Prostate gland (tissue), 2 donors: ENCODE data around the gene ADAMTS2. TPM values are rescaled to one million over a fixed set of nuclear protein-coding genes. Genes with fewer than 3 reads are reported as not detected.

ENCODE experiments used
- DNase-seq: peaks from one replicate; pipeline ENCODE4 v3.0.0-alpha.2; 2019; ENCODE audit warnings: low spot score
- H3K27ac ChIP-seq, 2 donors: fragments of 200-600 bp; sonication (generic); 2 replicates each; pipeline ENCODE4 v1.5.1; 2017 to 2019
- H3K27me3 ChIP-seq: fragments of 200-600 bp; sonication (generic); replicated peaks from 2 replicates; pipeline ENCODE4 v1.5.1; 2019; ENCODE audit not compliant: insufficient read depth
- H3K36me3 ChIP-seq, 2 donors: fragments of 200-600 bp; sonication (generic); 1 replicate in 1 of 2; 2 replicates in 1 of 2; pipeline versions ENCODE4 v1.5.1 to v1.8.1; 2017 to 2019
- H3K4me1 ChIP-seq: fragments of 200-600 bp; sonication (generic); replicated peaks from 2 replicates; pipeline ENCODE4 v1.5.1; 2019
- H3K4me3 ChIP-seq, 2 donors: fragments of 200-600 bp; sonication (generic); 2 replicates each; pipeline ENCODE4 v1.5.1; 2017 to 2019
- H3K9me3 ChIP-seq: fragments of 200-600 bp; sonication (generic); 2 replicates; pipeline ENCODE4 v1.5.1; 2017
- POLR2A ChIP-seq: fragments of 450-650 bp; IDR thresholded peaks from one replicate; pipeline ENCODE4 v1.6.1; 2016; ENCODE audit warnings: antibody characterized with exemption, mild to moderate bottlenecking
- POLR2AphosphoS5 ChIP-seq: sonication (generic); formaldehyde crosslinking; IDR thresholded peaks from one replicate; pipeline ENCODE4 v1.6.1; 2017; ENCODE audit warnings: antibody characterized with exemption
- WGBS: methylation state at CpG from one replicate; pipeline ENCODE4 v1.1.5; 2018; 5-methylcytosine and 5-hydroxymethylcytosine counted together
- intact Hi-C: fragments of 100-400 bp; cut with DNase I; formaldehyde crosslinking; loops from one replicate; pipeline ENCODE4 v1.14.2; 2022
- total RNA-seq, 2 donors: library from RNA; depleted of rRNA; stranded (reverse); fragments of >200 nt; gene quantifications; one replicate each; pipeline ENCODE4 v1.1.0, GENCODE V29; 2016
- TF ChIP-seq, protein P1 (sequence below), 4 experiments: fragments of 200-600 bp in 2 of 4; fragments of 450-650 bp in 2 of 4; sonication (generic) in 2 of 4; IDR thresholded peaks; 1 replicate in 3 of 4; 2 replicates in 1 of 4; pipeline ENCODE4 v1.5.1; 2016 to 2019; ENCODE audit warnings: antibody characterized with exemption in 4 of 4, mild to moderate bottlenecking in 2 of 4, moderate library complexity in 2 of 4

Gene ADAMTS2
- total RNA-seq, 2 donors from 2014 or later, result 2.0 to 20.3 TPM

DNA sequence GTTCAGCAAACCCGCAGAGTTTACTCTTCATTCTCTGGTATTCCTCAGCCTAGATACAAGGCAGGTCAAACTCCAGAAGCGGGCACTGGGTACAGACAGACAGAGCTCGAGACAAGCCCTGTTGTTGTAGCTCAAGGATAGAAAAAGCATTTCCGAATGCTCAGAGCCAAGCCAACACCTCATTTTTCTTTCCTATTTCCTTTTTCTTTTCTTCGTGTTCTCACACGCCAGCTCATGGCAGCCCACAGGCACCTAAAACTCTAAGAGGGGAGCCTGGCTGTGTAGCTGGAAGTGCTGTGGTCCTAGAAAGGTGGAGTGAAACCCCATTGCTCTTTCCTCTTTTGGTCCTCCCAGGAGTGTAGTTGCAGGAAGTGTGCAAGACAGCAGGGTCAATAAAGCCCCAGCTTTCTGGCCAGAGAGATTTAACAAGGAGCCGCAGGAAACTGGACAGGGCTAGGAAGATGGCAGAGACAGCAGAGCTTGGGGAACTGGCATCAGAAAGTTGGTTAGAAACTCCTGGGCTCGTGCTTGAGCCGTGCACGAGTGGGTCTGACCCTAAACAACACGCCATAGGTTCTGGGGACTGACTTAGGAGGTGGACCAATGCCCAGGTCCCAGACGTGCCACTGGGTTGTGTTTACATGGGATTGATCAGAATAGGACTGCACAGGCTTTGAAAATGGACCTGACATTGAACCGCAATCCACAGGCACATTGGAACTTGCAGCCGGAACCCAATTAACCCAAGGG is 41.6 kb downstream of the ADAMTS2 start:
- H3K27me3 ChIP-seq, result no peaks in the 10 kb centered on the region
- intact Hi-C loops, result no loop called here
- no peaks in the 10 kb centered on the region for H3K9me3 ChIP-seq
- H3K36me3 ChIP-seq, result no peaks in the 10 kb centered on the region
- no peak for TF ChIP-seq POLR2AphosphoS5
- no peak for TF ChIP-seq POLR2A
- TF ChIP-seq, protein P1, sequence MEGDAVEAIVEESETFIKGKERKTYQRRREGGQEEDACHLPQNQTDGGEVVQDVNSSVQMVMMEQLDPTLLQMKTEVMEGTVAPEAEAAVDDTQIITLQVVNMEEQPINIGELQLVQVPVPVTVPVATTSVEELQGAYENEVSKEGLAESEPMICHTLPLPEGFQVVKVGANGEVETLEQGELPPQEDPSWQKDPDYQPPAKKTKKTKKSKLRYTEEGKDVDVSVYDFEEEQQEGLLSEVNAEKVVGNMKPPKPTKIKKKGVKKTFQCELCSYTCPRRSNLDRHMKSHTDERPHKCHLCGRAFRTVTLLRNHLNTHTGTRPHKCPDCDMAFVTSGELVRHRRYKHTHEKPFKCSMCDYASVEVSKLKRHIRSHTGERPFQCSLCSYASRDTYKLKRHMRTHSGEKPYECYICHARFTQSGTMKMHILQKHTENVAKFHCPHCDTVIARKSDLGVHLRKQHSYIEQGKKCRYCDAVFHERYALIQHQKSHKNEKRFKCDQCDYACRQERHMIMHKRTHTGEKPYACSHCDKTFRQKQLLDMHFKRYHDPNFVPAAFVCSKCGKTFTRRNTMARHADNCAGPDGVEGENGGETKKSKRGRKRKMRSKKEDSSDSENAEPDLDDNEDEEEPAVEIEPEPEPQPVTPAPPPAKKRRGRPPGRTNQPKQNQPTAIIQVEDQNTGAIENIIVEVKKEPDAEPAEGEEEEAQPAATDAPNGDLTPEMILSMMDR (IDR thresholded peaks at IDR 0.05), result no peak
- WGBS, result 85% methylated on average over 14 of the region's 14 CpGs
- H3K4me1 ChIP-seq, result no peaks in the 10 kb centered on the region
- H3K4me3 ChIP-seq, result no peak overlapping the region
- no peak overlapping the region for H3K27ac ChIP-seq
- no peak for DNase-seq

DNA sequence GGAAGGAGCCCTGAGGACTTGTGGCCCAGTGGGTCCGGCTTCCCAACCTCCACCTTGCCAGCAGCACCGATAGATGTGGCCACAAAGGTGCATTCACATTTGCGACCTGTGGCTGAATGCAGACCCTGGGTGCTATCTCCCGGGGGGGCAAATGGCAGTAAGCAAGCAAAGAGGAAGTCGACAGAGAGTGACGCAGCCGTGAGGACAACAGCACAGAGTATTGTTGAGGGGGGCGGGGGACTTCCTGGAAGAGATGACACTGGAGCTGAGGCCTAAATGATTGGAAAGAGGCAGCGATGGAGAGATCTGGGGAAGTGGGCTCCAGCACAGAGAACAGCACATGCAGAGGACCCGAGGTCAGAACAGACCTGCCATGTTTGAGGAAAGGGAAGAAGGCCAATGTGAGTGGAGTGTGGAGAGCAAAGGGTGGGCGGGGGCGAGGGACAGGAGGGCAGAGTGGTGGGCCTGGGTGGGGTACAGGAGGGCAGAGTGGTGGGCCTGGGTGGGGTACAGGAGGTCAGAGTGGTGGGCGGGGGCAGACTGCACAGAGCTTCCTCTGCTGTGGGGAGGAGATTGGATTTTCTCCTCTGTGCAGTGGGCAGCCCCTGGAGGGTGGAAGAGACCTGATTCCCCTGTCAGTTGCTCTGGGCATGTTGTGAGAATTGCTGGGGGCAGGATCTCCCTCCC is 42.6 kb downstream of the ADAMTS2 start:
- Histone ChIP-seq H3K27ac (no peak overlapping the region), H3K9me3 (no peaks in the 10 kb centered on the region), H3K36me3 (no peaks in the 10 kb centered on the region), H3K4me1 (no peaks in the 10 kb centered on the region), H3K4me3 (no peak overlapping the region), H3K27me3 (no peaks in the 10 kb centered on the region)
- 83% methylated on average over 13 of the region's 13 CpGs for WGBS
- intact Hi-C loops, result no loop called here
- TF ChIP-seq, protein P1 (IDR thresholded peaks at IDR 0.05), result no peak
- TF ChIP-seq POLR2A, result no peak
- TF ChIP-seq POLR2AphosphoS5, result no peak
- DNase-seq, result no peak

DNA sequence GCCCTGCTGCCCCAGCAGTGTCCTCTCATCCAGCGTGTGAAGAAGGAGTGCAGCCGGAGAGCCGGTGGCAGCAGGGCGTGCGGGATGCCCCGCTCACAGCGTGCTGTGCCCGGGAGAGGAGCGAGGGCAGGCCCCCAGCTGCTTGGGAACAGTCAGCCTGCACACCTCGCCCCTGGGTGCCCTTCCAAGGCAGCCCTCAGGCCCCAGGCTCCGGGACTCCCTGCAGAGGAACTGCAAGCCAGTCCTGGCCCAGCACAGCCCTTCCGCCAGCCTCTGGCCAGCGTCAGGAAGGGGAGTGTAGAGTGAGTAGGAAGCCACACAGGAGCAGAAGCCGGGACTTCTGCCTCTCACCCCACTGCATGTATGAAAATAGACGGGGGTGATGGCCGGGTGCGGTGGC is 43.5 kb downstream of the ADAMTS2 start:
- no peaks in the 10 kb centered on the region for H3K36me3 ChIP-seq
- no peaks in the 10 kb centered on the region for H3K27me3 ChIP-seq
- no peaks in the 10 kb centered on the region for H3K9me3 ChIP-seq
- TF ChIP-seq POLR2AphosphoS5 (no peak), POLR2A (no peak)
- TF ChIP-seq, protein P1 (IDR thresholded peaks at IDR 0.05), result no peak
- H3K4me3 ChIP-seq, result no peak overlapping the region
- DNase-seq, result no peak
- H3K27ac ChIP-seq, result no peak overlapping the region
- intact Hi-C loops, result no loop called here
- WGBS, result 75% methylated on average over 16 of the region's 17 CpGs
- H3K4me1 ChIP-seq, result no peaks in the 10 kb centered on the region

DNA sequence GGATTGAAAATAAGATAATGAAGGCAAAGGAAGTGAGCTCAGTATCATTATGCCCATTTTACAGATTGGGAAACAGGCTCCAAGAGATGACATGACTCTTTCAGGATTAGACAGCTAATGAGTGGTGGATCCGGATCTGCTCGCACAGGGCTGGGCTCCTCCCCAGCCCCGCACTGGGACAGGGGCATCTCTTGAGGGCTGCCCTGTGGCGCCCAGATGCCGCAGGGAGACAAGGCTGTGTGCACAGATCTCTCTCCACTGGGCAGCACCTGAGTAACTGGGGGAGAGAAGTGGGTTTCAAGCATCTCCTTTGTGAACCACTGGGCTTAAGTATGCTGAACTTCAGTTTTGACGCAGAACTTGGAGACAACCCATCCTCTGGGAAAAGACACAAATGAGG is 43.9 kb downstream of the ADAMTS2 start:
- 77% methylated on average over 6 of the region's 6 CpGs for WGBS
- Histone ChIP-seq H3K27me3 (no peaks in the 10 kb centered on the region), H3K36me3 (no peaks in the 10 kb centered on the region), H3K4me1 (no peaks in the 10 kb centered on the region), H3K4me3 (no peak overlapping the region), H3K27ac (no peak overlapping the region), H3K9me3 (no peaks in the 10 kb centered on the region)
- intact Hi-C loops, result no loop called here
- TF ChIP-seq POLR2AphosphoS5 (no peak), POLR2A (no peak)
- TF ChIP-seq, protein P1 (IDR thresholded peaks at IDR 0.05), result no peak
- no peak for DNase-seq
